Hindlimb muscle (tissue), 1 donor: ENCODE measurements around the gene SMIM36. TPM values are rescaled to one million over a fixed set of nuclear protein-coding genes. Genes with fewer than 3 reads are reported as not detected.
"Not testable (repeated sequence)": the region's sequence is repeated elsewhere in the genome, so short reads cannot be mapped to it uniquely, and the experiment has no call there.

ENCODE experiments used
- DNase-seq: peaks from one replicate; pipeline ENCODE4 v3.0.0-alpha.2; 2013
- polyA plus RNA-seq: library from polyadenylated mRNA; unstranded; fragments of 120-200 nt; gene quantifications from one replicate; pipeline ENCODE4 v1.2.1, GENCODE V29; 2013; ENCODE audit not compliant: insufficient read length

The SMIM36 gene
- polyA plus RNA-seq, 1 donor, result 0.09 TPM

DNA sequence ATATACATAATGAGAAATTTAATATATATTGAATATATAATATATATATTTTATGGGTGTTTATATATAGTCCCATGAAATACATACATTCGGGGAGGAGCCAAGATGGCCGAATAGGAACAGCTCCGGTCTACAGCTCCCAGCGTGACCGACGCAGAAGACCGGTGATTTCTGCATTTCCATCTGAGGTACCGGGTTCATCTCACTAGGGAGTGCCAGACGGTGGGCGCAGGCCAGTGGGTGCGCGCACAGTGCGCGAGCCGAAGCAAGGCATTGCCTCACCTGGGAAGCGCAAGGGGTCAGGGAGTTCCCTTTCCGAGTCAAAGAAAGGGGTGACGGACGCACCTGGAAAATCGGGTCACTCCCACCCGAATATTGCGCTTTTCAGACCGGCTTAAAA lies 9.6 kb downstream of the SMIM36 start:
- not testable (repeated sequence) for DNase-seq

DNA sequence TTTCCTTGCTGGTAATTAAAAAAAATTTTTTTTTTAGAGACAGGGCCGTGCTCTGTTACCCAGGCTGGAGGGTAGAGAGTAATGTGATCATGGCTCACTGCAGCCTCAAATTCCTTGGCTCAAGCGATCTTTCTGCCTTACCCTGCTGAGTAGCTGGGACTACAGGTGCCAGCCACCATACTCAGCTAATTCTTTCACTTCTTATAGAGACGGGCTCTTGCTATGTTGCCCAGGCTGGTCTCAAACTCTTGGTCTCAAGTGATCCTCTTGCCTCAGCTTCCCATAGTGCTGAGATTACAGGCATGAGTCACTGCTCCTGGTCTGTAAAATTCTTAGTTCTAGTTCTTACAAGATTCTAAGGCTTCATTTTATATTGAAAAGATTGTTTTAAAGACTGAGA lies 11.1 kb downstream of the SMIM36 start:
- no peak for DNase-seq

DNA sequence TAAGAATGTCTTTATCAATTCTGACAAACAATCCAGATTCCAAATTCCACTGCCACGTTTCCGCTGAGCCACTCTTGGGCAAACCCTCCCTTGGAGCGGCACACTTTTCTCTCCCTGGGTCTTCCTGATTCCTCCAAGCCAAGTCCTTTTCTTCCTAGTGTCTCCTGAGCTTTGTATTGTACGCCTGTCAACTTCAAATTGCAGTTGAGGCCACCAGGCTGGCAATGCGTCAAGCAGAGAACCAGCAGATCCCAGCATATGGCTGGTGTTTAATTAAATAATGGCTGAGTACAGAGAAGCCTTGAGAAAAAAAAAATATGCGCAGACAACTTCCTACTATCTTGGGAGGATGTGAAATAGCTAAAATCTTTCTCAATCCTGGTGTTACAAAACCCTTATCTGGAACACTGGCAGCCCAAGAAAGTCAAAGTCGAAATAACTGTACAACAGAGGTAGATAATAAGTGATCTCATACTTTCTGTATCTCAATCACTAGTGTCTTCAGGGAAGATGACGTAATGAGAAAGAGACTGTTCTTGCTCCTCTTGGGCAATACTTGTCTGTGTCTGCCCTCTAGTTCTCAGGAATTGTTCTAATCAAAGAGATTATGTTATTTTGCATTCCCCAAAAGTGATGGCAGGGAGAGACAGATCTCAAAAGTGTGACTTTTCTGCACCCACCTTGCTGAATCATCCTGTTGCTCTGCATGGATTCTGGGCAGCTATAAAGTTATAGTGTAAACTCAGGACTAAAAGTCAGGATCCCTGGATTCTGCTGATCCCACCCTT lies 15.0 kb downstream of the SMIM36 start:
- DNase-seq, result no peak

DNA sequence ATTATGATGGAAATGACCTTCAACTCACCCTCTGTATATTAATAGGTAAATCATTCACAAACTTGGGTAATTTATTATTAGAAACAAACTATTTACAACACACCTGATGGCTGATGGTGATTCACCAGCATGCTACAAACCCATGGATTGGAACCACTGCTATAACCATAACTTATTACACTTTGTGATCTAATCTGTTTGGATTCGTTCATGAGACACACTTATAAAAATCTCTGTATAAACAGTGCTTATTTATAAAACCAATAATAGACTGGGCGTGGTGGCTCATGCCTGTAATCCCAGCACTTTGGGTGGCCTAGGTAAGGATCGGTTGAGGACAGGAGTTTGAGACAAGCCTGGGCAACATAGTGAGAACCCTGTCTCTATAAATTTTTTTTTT lies 16.0 kb downstream of the SMIM36 start:
- no peak for DNase-seq

DNA sequence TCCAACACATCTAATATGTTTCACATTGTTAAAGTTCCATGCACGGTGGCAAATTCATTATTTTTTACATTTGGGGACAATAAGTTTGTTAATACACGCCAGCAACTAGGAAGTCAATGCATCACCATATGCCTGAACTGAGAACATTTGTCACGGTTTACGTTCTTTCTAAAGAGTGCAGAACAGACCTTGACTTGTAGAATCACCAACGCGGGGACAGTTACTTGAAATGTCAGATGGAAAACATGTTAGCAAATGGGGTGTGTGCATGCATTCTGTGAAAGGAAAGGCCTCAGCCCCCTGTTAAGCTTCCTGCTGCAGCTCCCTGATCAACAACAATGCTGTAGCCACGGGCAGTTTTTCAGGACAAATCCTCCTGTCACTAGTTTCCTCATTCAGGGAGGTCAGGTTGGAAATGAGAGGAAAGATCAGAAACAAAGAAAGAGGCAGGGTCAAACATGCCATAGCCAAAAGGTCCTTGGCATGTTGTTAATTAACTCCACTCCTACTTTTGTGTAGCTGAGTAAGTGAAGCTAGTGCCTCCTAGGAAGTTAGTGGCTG lies 18.4 kb downstream of the SMIM36 start:
- DNase-seq, result no peak

DNA sequence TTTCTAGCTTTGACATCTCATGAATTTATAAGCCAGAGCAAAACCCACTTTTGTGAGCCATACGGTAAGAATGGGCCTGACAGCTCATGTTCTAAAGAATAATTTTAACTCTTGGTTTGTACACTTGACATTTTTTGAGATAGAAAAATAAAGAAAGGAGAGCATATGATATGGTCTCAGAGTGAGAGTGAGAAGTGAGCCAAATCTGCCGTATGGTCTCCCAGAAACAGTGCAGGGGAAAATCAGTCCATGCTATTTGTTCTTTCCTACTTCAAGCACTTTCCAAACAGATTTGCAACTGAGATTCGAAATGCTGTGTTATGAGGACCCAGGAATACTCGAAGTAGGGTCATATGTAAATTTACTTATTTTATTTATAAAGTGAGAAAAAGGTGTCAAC lies 20.9 kb downstream of the SMIM36 start:
- DNase-seq, result no peak

DNA sequence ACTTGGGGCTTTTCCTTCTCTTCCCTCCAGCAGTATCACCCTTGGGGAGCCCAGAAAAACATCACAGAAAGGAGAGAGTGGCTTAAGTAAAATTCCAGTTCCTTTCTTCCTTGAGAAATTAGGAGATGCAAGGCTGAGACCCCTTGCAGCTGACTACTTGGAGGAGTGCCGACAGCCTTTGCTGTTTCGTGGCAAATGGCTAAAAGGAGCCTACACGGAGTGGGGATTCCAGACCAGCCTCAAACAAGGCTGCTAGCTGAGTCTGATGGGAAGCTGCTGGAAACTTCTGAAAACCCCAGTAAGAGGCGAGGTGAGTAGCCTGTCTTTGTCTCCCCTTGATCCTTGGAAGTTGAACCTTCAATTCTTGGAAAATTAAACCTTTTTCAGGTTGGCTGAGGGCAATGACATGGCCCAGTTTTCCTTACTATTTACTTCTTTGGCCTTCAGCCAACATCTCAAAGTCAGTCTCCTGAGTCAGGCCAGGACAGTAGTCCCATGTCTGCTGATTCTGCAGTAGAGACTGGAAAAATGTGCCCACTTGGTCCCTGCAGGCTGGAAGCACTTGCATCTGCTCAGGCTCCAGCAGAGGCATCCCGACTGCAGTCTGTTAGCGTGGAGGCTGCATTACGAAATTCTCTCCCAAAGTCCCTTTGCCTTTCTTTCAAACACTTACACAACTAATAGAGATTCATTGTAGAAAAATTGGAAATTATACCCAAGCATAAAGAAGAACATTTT lies 23.4 kb downstream of the SMIM36 start:
- no peak for DNase-seq

DNA sequence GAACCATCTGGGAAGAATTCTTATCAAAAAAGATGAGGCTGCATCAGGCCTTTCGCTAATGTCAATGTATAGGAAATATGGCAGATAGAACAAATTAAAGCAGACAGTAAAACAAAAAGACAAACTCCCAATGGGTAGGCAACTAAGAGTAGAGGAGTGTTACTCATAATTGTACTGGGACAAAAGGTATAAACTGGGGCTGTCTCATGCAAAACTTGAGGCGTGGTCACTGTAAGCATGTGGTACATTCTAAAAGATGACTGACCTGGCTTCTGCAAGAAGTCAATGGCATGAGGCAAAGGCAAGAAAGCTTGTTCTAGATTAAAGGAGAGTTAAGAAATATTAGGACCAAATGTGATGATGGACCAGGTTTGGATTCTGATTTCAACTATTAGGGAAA lies 26.7 kb downstream of the SMIM36 start:
- no peak for DNase-seq

DNA sequence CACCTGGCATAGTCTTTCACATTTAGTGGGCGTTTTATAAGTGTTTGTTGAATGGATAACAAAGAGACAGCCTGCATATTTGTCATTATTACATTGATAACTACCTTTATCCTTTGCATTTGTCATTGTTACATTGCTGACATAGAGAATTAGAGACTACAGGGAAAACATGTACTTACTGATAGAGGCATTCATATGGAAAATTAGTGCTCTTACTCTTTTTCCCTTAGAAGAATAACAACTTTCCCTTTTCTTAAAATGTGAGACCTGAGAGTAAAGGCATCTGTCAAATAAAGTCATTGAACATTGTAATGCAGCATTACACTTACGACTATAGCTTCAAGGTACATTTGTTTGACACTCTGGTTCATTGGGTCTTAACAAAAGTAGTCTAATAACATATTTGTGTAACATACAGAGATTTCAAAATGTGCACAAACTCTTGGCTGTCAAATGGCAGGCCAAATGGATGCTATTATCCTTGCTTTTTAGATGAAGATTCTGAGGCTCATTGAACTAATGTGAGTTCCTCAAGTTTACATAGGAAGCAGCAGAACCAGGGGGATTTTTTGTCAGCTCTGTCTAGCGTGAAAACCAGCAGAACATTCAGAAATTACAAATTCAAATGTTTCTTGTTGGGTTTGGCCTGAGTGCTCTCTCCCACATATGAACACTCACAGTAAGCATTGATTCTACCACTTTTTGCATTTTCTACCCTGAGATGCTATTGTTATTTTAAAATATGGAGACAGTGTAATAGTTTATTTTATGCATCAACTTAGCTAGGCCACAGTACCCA lies 28.5 kb downstream of the SMIM36 start:
- no peak for DNase-seq

DNA sequence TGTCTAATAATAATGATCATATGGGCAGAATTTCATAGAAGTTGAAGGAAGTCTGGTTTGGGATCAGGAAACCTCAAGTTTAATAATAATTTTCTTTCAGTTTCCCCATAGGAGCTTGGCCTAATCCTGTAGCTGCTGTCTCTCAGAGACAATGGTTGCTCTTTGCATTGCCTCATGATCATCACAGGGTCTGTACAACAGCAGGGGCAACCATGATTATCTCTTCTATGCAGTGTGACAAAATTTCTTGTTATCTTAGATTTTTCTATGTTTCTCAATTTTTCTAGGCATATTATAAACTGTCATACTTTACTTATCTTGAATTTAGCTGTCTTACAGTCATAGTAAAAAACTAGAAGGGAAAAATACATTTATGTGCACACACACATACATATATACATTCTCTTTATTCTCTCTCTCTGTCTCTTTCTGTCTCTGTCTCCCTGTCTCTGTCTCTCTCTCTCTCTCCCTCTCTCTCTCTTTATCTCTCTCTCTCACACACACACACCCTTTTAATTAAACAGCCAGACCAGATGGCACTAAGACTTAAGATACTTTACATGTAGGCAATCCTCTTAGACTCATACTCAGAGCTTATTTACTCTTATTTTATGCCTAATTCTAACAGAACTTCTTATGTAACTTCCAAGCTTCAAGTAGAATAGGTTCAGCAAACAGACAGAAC lies 30.5 kb downstream of the SMIM36 start:
- DNase-seq, result no peak

DNA sequence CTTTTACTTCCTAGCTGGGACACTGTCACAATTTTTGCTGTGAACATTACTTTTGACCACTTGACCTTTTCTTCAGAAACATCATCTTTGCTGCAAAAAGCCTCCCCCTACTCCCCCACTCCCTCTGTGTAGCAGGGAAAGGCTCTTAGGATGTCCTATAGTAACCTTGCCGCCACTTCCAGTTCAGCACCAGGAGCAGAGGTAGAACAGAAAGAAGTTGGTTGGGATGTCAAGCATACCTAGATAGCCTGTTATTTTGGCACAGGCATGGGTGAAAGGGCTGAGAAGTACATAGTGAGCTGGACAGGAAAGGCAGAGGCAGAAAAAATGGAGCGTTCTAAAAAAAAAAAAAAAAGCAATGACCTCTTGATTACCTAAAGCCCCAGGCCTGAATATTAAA lies 31.3 kb downstream of the SMIM36 start:
- no peak for DNase-seq

DNA sequence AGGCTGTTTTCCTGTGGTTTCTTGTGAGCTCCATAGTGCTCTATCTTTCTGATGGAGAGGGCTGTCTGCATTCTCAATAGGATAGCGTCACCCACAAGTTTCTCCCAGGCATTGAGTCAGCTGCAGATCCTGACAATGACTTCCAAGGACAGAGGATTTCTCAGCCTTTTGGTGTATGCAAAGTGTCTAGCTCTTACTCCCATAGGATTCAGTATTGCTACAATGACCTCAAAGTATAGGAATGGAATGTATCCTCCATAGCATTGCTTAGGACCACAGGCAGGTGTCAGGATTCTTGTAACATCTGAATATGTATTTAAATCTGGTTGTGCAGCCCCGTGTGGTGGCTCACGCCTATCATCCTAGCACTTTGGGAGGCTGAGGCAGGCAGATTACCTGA lies 32.3 kb downstream of the SMIM36 start:
- DNase-seq, result no peak

DNA sequence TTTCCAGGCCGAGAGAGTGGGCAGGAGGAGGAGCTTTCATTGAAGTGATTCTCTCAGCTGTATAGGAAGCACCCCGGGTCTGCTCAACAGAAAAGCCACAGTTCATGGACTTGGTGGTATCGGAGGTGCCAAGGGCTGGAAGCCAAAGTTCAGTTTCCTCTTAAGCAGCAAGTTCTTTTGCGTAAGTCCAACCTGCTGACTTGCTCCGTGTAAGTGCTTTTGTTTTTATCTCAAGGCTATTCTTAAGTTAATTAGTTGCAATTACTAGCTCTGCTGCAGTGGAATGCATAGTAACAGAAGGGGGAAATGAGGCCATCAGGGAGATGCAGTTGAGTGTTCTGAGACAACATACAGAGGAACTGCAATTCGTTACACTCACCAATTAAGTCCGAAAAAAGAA lies 44.6 kb downstream of the SMIM36 start:
- no peak for DNase-seq

DNA sequence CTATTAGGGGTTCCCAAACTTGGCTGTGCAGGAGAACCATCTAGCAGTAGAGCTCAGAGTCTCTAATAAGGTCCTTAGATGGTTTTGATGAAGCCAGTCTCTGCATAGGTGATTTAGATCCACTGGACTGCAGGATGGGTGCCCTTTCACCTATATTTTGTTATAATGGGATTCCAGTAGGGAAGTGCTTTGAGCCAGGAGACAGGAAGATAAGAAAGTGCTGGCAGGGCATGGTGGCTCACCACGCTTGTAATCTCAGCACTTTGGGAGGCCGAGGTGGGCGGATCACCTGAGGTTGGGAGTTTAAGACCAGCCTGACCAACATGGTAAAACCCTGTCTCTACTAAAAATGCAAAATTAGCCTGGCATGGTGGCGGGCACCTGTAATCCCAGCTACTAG lies 45.5 kb downstream of the SMIM36 start:
- DNase-seq, result not testable (repeated sequence)

DNA sequence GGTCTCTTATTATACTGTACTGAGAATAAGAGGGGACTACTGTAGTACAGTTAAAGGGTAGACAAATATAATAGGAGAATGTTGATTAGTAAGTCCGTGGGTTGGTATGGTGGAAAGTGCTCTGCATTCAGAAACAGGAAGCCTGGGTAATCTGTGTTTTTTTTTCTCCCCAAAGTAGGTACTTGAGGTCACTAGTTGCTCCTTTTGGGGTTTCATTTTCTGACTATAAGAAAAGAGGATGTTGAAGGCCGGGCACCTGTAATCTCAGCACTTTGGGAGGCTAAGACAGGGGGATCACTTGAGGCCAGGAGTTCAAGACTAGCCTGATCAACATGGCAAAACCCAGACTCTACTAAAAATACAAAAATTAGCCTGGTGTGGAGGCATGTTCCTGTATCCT lies 47.7 kb downstream of the SMIM36 start:
- DNase-seq, result no peak

DNA sequence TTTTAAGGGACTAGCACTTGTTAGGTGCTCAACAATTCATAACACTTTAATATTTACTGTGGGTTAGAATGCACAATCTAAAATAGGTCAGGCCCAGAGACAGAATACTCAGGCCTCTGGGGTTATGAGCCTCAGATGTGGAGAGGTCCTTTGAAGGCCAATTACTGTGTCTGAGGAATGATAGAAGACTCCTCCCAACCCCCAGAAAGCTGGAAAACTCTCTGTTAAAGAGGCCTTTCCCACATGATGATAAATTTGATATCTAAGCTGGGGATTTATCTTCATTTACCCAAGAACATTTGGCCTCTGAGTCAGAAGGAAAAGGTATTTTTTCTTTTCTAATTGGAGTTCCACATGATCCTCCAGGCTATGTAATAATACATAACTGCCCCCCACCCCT lies 48.5 kb downstream of the SMIM36 start:
- no peak for DNase-seq

DNA sequence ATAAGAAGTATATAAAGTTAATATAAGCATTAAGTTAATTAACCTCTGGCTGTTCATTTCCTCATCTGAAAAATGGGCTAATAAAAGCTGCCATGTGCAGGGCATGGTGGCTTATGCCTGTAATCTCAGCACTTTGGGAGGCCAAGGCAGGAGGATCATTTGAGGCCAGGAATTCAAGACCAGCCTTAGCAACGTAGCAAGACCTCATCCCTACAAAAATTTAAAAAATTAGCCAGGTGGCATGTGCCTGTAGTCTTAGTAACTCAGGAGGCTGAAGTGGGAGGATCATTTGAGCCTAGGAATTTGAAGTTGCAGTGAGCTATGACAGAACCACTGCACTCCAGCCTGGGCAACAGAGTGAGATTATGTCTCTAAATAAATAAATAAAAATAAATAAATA lies 49.0 kb downstream of the SMIM36 start:
- no peak for DNase-seq

DNA sequence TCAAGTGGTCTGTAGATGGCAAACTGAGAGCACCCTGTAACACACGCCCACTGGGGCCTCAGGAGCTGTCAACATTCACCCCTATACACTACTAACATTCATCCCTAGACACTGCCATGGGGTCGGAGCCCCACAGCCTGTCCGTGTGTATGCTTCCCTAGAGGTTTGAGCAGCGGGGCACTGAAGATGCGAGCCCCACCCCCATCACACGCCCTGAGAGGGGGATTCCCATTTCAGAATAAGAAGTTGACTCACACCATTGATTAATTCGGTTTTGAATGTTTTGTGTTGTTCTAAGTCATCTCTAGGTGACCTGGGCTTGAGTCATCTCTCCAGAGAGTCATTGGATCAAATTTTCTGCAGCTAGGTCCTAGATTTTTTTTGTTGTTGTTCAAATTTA lies 52.3 kb downstream of the SMIM36 start:
- DNase-seq, result no peak

DNA sequence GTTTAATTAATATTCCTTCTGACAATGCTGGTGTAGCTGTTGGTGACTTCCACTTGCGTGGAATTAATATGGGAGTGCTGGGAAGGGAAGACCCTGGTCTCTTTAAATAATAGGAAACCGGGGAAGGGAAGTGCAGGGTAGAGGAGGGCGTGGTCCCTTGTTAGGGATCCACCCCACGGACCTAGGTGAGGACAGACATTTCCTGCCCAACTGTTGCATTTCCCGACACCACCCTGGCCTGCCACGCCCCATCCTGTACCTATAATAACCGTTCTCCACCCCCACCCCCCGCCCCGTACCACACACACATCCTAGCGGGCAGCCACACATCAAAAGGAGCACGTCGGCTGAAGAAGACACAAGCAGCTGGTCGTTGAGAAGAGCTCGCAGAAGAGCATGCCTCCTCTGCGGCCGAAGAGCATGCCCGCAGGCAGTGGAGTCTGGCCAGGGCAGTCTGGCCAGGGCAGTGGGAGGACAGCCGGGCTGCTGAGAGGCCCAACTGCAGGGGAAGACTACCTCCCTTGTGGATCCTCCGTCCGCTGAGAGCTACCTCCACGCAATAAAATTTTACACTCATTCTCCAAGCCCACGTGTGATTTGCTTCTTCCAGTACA lies 52.9 kb downstream of the SMIM36 start:
- no peak for DNase-seq

DNA sequence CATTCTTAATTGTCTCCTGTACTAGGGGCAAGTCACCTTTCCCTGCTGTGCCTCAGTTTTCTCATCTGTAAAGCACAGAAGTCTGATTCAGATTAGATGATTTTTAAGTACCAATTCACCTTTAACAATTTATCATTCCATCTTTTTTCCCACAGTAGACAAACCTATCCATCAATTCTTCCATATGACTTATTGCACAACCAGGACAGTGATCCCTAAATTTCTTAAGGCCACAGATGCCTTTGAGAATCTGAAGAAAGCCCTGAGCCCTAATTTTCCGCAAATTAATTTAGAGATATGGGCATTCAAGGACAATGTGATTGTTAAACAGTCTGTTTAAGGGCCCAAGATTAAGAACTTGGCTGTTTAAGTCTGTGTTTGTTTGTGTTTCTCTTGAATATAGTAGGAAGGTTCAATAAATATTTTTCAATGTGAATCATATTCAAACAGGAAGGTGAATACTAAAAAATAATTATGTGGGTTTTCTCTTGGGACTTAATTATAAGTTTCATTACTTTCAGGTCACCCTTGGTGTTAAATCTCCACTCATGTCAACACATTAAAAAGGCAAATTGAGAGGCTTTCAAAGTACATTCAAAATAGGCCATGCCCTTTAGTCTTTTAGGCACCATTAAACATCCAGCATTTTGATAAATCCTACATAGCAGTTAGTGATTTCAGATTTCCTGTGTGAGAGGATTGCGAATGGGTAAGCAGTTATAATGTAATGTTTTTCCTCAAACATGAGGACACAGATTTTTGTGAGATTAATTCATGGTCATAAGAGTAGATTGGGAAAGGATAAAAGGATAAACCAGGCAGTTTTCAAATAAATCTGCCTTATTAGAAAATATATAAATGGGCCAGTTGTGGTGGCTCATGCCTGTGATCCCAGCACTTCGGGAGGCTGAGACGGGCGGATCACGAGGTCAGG lies 54.7 kb downstream of the SMIM36 start:
- DNase-seq, result no peak
